Measurements from ENCODE around the gene SERPINC1. TPM values are rescaled to one million over a fixed set of nuclear protein-coding genes. Genes with fewer than 3 reads are reported as not detected.
A peak's percentile ranks its signal among the peaks of the same experiment; 100 is the strongest.

SERPINC1 gene
- total and polyA plus RNA-seq, 9 of the 15 experiments (the other 6 are each of a cell fraction or from before 2014, with no cell fraction given), result 0.07 to 1.2 (median 0.50) TPM

- TF ChIP-seq MIER1 (IDR thresholded peaks at IDR 0.05; ENCODE audit: low read depth) (no peak), ZNF586 (CRISPR knock-in tag; conservative IDR thresholded peaks at IDR 0.05) (peak; percentile 54; the same call in 1 of the 2 replicates), ZNF282 (CRISPR knock-in tag; IDR thresholded peaks at IDR 0.05) (no peak), ZKSCAN1 (IDR thresholded peaks at IDR 0.05; ENCODE audit: low read depth, low read length) (no peak), HDAC3 (IDR thresholded peaks at IDR 0.05; ENCODE audit: borderline replicate concordance, partially characterized antibody) (no peak), ZC3H11A (IDR thresholded peaks at IDR 0.05; ENCODE audit: low read depth, low read length) (no peak), TFAM (CRISPR knock-in tag; conservative IDR thresholded peaks at IDR 0.05) (no peak), XRCC5 (IDR thresholded peaks at IDR 0.05; ENCODE audit: low read depth, low read length) (no peak), POLR2B (IDR thresholded peaks at IDR 0.05; ENCODE audit: low read depth, partially characterized antibody) (peak; percentile 39), ZZZ3 (IDR thresholded peaks at IDR 0.05) (no peak), MTA2 (IDR thresholded peaks at IDR 0.05; ENCODE audit: low read depth) (no peak), MNT (conservative IDR thresholded peaks at IDR 0.05) (peak in 1 of 2 experiments; percentile 9; a peak in 1 of 4 replicates), NFXL1 (CRISPR knock-in tag; IDR thresholded peaks at IDR 0.05) (0 out of 2 replicates have a peak, but pooled peaks have one; percentile 39), GABPA (tag; conservative IDR thresholded peaks at IDR 0.05; ENCODE audit: low read depth) (no peak), RBM25 (IDR thresholded peaks at IDR 0.05; ENCODE audit: low read depth, low read length, severe bottlenecking) (no peak), NFRKB (IDR thresholded peaks at IDR 0.05; ENCODE audit: low read depth) (no peak), ARID1B (IDR thresholded peaks at IDR 0.05) (no peak), U2AF1 (optimal IDR thresholded peaks at IDR 0.05; ENCODE audit: low read depth, low read length) (peak; percentile 38), ATF7 (IDR thresholded peaks at IDR 0.05) (peak; percentile 47; the same call in 1 of the 2 replicates), SIN3A (IDR thresholded peaks at IDR 0.05; ENCODE audit: borderline replicate concordance in 2 of 2, control insufficient read depth in 1 of 2, low read depth in 2 of 2, low read length in 2 of 2) (0 out of 4 replicates have a peak, but pooled peaks of 1 of the 2 experiments have one; percentile 49), ZNF134 (CRISPR knock-in tag; conservative IDR thresholded peaks at IDR 0.05) (no peak), NR2C1 (IDR thresholded peaks at IDR 0.05) (no peak), NR2C1 (tag; IDR thresholded peaks at IDR 0.05) (no peak)
- TF ChIP-seq, protein P1, sequence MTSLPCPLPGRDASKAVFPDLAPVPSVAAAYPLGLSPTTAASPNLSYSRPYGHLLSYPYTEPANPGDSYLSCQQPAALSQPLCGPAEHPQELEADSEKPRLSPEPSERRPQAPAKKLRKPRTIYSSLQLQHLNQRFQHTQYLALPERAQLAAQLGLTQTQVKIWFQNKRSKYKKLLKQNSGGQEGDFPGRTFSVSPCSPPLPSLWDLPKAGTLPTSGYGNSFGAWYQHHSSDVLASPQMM (CRISPR knock-in tag; IDR thresholded peaks at IDR 0.05), result no peak
- TF ChIP-seq, protein P2, sequence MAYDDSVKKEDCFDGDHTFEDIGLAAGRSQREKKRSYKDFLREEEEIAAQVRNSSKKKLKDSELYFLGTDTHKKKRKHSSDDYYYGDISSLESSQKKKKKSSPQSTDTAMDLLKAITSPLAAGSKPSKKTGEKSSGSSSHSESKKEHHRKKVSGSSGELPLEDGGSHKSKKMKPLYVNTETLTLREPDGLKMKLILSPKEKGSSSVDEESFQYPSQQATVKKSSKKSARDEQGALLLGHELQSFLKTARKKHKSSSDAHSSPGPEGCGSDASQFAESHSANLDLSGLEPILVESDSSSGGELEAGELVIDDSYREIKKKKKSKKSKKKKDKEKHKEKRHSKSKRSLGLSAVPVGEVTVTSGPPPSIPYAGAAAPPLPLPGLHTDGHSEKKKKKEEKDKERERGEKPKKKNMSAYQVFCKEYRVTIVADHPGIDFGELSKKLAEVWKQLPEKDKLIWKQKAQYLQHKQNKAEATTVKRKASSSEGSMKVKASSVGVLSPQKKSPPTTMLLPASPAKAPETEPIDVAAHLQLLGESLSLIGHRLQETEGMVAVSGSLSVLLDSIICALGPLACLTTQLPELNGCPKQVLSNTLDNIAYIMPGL (CRISPR knock-in tag; IDR thresholded peaks at IDR 0.05), result no peak
- TF ChIP-seq, protein P3, sequence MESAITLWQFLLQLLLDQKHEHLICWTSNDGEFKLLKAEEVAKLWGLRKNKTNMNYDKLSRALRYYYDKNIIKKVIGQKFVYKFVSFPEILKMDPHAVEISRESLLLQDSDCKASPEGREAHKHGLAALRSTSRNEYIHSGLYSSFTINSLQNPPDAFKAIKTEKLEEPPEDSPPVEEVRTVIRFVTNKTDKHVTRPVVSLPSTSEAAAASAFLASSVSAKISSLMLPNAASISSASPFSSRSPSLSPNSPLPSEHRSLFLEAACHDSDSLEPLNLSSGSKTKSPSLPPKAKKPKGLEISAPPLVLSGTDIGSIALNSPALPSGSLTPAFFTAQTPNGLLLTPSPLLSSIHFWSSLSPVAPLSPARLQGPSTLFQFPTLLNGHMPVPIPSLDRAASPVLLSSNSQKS (CRISPR knock-in tag; IDR thresholded peaks at IDR 0.05), result no peak
Observed at GRCh38 chr1:173864179-173864867, 52.8 kb downstream of the SERPINC1 start (continued).

Measured in K562 (cell line).